ENCODE results near the gene ANGPTL3. TPM values are rescaled to one million over a fixed set of nuclear protein-coding genes. Genes with fewer than 3 reads are reported as not detected.
"Not testable (repeated sequence)": the region's sequence is repeated elsewhere in the genome, so short reads cannot be mapped to it uniquely, and the experiment has no call there.

Gene ANGPTL3
- not detected in 2 replicates for total RNA-seq
- long read RNA-seq: 0 reads

- TF ChIP-seq CTCF (IDR thresholded peaks at IDR 0.05): no peak
- no peak for DNase-seq (ENCODE audit: extremely low spot score, unreplicated experiment)
- no peaks in the 10 kb centered on the region for H3K9me3 Mint-ChIP-seq (ENCODE audit: unreplicated experiment)
- H3K27ac Mint-ChIP-seq (ENCODE audit: unreplicated experiment): peak within 1 kb of the TSS; percentile 53
- peaks cover 3% of the 10 kb centered on the region for H3K36me3 Mint-ChIP-seq (ENCODE audit: unreplicated experiment)
- H3K4me3 Mint-ChIP-seq (ENCODE audit: unreplicated experiment): no peak within 1 kb of the TSS
- peaks cover 78% of the 10 kb centered on the region for H3K4me1 Mint-ChIP-seq (ENCODE audit: unreplicated experiment)
- no peaks in the 10 kb centered on the region for H3K27me3 Mint-ChIP-seq (ENCODE audit: unreplicated experiment)
Observed at GRCh38 chr1:62597281-62597680, at the start of gene ANGPTL3. ANGPTL3 (plus strand) TSS chr1:62597520; CDS start chr1:62597567, 47 bp downstream.

- no peak for TF ChIP-seq CTCF (IDR thresholded peaks at IDR 0.05)
- Mint-ChIP-seq H3K27me3 (ENCODE audit: unreplicated experiment) (no peaks in the 10 kb centered on the region), H3K27ac (ENCODE audit: unreplicated experiment) (no peak overlapping the region), H3K4me1 (ENCODE audit: unreplicated experiment) (no peaks in the 10 kb centered on the region), H3K4me3 (ENCODE audit: unreplicated experiment) (no peak overlapping the region), H3K9me3 (ENCODE audit: unreplicated experiment) (peaks cover 6% of the 10 kb centered on the region), H3K36me3 (ENCODE audit: unreplicated experiment) (peaks cover 44% of the 10 kb centered on the region)
- no peak for DNase-seq (ENCODE audit: extremely low spot score, unreplicated experiment)
Observed at GRCh38 chr1:62561306-62561705, 36.0 kb upstream of the ANGPTL3 start.

- not testable (repeated sequence) for H3K27ac Mint-ChIP-seq (ENCODE audit: unreplicated experiment); H3K4me1 Mint-ChIP-seq (ENCODE audit: unreplicated experiment); DNase-seq (ENCODE audit: extremely low spot score, unreplicated experiment); H3K27me3 Mint-ChIP-seq (ENCODE audit: unreplicated experiment); H3K4me3 Mint-ChIP-seq (ENCODE audit: unreplicated experiment)
- H3K9me3 Mint-ChIP-seq (ENCODE audit: unreplicated experiment): peaks cover 11% of the 10 kb centered on the region
- peaks cover 58% of the 10 kb centered on the region for H3K36me3 Mint-ChIP-seq (ENCODE audit: unreplicated experiment)
Observed at GRCh38 chr1:62567182-62567581, 30.1 kb upstream of the ANGPTL3 start.

DNA sequence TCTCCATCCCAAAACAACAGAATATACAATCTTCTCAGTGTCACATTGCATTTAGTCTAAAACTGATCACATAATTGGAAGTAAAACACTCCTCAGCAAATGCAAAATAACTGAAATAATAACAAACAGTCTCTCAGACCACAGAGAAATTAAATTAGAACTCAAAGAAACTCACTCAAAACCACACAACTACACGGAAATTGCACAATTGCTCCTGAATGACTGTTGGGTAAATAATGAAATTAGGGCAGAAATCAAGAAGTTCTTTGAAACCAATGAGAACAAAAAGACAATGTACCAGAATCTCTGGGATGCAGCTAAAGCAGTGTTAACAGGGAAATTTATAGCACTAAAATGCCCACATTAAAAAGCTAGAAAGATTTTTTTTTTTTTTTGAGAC lies 29.4 kb upstream of the ANGPTL3 start:
- H3K27me3 Mint-ChIP-seq (ENCODE audit: unreplicated experiment); H3K27ac Mint-ChIP-seq (ENCODE audit: unreplicated experiment): not testable (repeated sequence)

GRCh38 chr1:62571517-62571916 lies 25.8 kb upstream of the ANGPTL3 start:
- not testable (repeated sequence) for H3K27ac Mint-ChIP-seq (ENCODE audit: unreplicated experiment); H3K4me1 Mint-ChIP-seq (ENCODE audit: unreplicated experiment); DNase-seq (ENCODE audit: extremely low spot score, unreplicated experiment); H3K9me3 Mint-ChIP-seq (ENCODE audit: unreplicated experiment); H3K4me3 Mint-ChIP-seq (ENCODE audit: unreplicated experiment); H3K27me3 Mint-ChIP-seq (ENCODE audit: unreplicated experiment)
- H3K36me3 Mint-ChIP-seq (ENCODE audit: unreplicated experiment): peaks cover 59% of the 10 kb centered on the region

More for the DNA sequence above, 29.4 kb upstream of the ANGPTL3 start:
- not testable (repeated sequence) for H3K4me1 Mint-ChIP-seq (ENCODE audit: unreplicated experiment); H3K4me3 Mint-ChIP-seq (ENCODE audit: unreplicated experiment); DNase-seq (ENCODE audit: extremely low spot score, unreplicated experiment)
- peaks cover 11% of the 10 kb centered on the region for H3K9me3 Mint-ChIP-seq (ENCODE audit: unreplicated experiment)
- peaks cover 63% of the 10 kb centered on the region for H3K36me3 Mint-ChIP-seq (ENCODE audit: unreplicated experiment)

GRCh38 chr1:62572476-62572875 lies 24.8 kb upstream of the ANGPTL3 start:
- H3K9me3 Mint-ChIP-seq (ENCODE audit: unreplicated experiment): no peaks in the 10 kb centered on the region
- no peak for DNase-seq (ENCODE audit: extremely low spot score, unreplicated experiment)
- no peaks in the 10 kb centered on the region for H3K27me3 Mint-ChIP-seq (ENCODE audit: unreplicated experiment)
- no peak for TF ChIP-seq CTCF (IDR thresholded peaks at IDR 0.05)
- peaks cover 54% of the 10 kb centered on the region for H3K36me3 Mint-ChIP-seq (ENCODE audit: unreplicated experiment)
- no peak overlapping the region for H3K27ac Mint-ChIP-seq (ENCODE audit: unreplicated experiment)
- H3K4me1 Mint-ChIP-seq (ENCODE audit: unreplicated experiment): peaks cover 3% of the 10 kb centered on the region
- no peak overlapping the region for H3K4me3 Mint-ChIP-seq (ENCODE audit: unreplicated experiment)

GRCh38 chr1:62573675-62574074 lies 23.6 kb upstream of the ANGPTL3 start:
- DNase-seq (ENCODE audit: extremely low spot score, unreplicated experiment): no peak

More at GRCh38 chr1:62573675-62574074, 23.6 kb upstream of the ANGPTL3 start:
- no peak overlapping the region for H3K27ac Mint-ChIP-seq (ENCODE audit: unreplicated experiment)
- H3K27me3 Mint-ChIP-seq (ENCODE audit: unreplicated experiment): no peaks in the 10 kb centered on the region
- no peak for TF ChIP-seq CTCF (IDR thresholded peaks at IDR 0.05)
- H3K4me3 Mint-ChIP-seq (ENCODE audit: unreplicated experiment): no peak overlapping the region
- H3K9me3 Mint-ChIP-seq (ENCODE audit: unreplicated experiment): no peaks in the 10 kb centered on the region
- peaks cover 47% of the 10 kb centered on the region for H3K36me3 Mint-ChIP-seq (ENCODE audit: unreplicated experiment)
- H3K4me1 Mint-ChIP-seq (ENCODE audit: unreplicated experiment): peaks cover 3% of the 10 kb centered on the region

Measured in osteocyte (in vitro differentiated cells).